Testis (tissue), 3 donors: Measurements from ENCODE around the gene MOSPD3. TPM values are rescaled to one million over a fixed set of nuclear protein-coding genes. Genes with fewer than 3 reads are reported as not detected.

Experiments
- DNase-seq: peaks from one replicate; pipeline ENCODE4 v3.0.0-alpha.2; 2019
- H3K27ac ChIP-seq, 2 donors: fragments of 200-600 bp; sonication (generic); one replicate each; pipeline ENCODE4 v1.5.1; 2019
- H3K27me3 ChIP-seq: fragments of 200-600 bp; sonication (generic); one replicate; pipeline ENCODE4 v1.5.1; 2019
- H3K36me3 ChIP-seq: fragments of 200-600 bp; sonication (generic); one replicate; pipeline ENCODE4 v1.5.1; 2017; ENCODE audit warnings: low read depth; ENCODE audit errors: missing control alignments
- H3K4me1 ChIP-seq: fragments of 200-600 bp; sonication (generic); one replicate; pipeline ENCODE4 v1.5.1; 2019
- H3K4me3 ChIP-seq, 2 donors: fragments of 200-600 bp; sonication (generic); one replicate each; pipeline ENCODE4 v1.5.1; 2017 to 2019
- H3K9me3 ChIP-seq: fragments of 200-600 bp; sonication (generic); one replicate; pipeline ENCODE4 v1.5.1; 2017
- CTCF ChIP-seq, 3 experiments: fragments of 450-650 bp in 2 of 3; fragments of 200-600 bp in 1 of 3; sonication (generic) in 1 of 3; IDR thresholded peaks; one replicate each; pipeline ENCODE4 v1.5.1; 2016 to 2019; ENCODE audit warnings: antibody characterized with exemption in 3 of 3, mild to moderate bottlenecking in 2 of 3, moderate library complexity in 1 of 3
- POLR2A ChIP-seq: fragments of 450-650 bp; IDR thresholded peaks from one replicate; pipeline ENCODE4 v1.6.1; 2017; ENCODE audit warnings: antibody characterized with exemption, mild to moderate bottlenecking, moderate library complexity
- WGBS, 2 donors: methylation state at CpG; one replicate each; pipeline ENCODE4 v1.1.5; 2018; 5-methylcytosine and 5-hydroxymethylcytosine counted together
- intact Hi-C: fragments of 100-400 bp; cut with DNase I; formaldehyde crosslinking; loops from one replicate; pipeline ENCODE4 v1.15.1; 2023; ENCODE audit warnings: low total_unique reads
- polyA plus RNA-seq: library from polyadenylated mRNA; stranded (reverse); fragments of 350-450 nt; fragmentation: Illumina TruSeq; extraction: RNeasy Lipid Tissue Mini Kit (QIAGEN cat#74804); gene quantifications from one replicate; pipeline ENCODE4 v1.2.3, GENCODE V29; 2014; ENCODE audit warnings: low read depth, low replicate concordance; ENCODE audit not compliant: insufficient read depth
- total RNA-seq, 2 donors: library from RNA; depleted of rRNA; stranded (reverse); fragments of >200 nt; gene quantifications; one replicate each; pipeline ENCODE4 v1.2.3, GENCODE V29; 2016

MOSPD3 gene
- total and polyA plus RNA-seq, 3 donors from 2014 or later: 40.6 to 78.9 (median 62.8) TPM

GRCh38 chr7:100591596-100591995 is 20.7 kb upstream of the MOSPD3 start:
- H3K36me3 ChIP-seq: no peaks in the 10 kb centered on the region
- H3K9me3 ChIP-seq: no peaks in the 10 kb centered on the region
- H3K4me1 ChIP-seq: peaks cover 6% of the 10 kb centered on the region
- H3K4me3 ChIP-seq: no peak overlapping the region
- TF ChIP-seq POLR2A (no peak), CTCF (IDR thresholded peaks at IDR 0.05) (no peak)
- intact Hi-C loops: no loop called here
- H3K27me3 ChIP-seq: no peaks in the 10 kb centered on the region
- no peak for DNase-seq
- H3K27ac ChIP-seq: no peak overlapping the region
- 96 to 98% methylated on average over 17 of the region's 17 CpGs for WGBS, 2 donors

GRCh38 chr7:100595188-100595587 is 17.2 kb upstream of the MOSPD3 start:
- Histone ChIP-seq H3K4me1 (peaks cover 10% of the 10 kb centered on the region), H3K4me3 (no peak overlapping the region), H3K27me3 (no peaks in the 10 kb centered on the region), H3K27ac (no peak overlapping the region), H3K9me3 (no peaks in the 10 kb centered on the region), H3K36me3 (no peaks in the 10 kb centered on the region)
- no peak for DNase-seq
- intact Hi-C loops: no loop called here
- 96 to 98% methylated on average over 7 of the region's 7 CpGs for WGBS, 2 donors
- TF ChIP-seq POLR2A: no peak
- TF ChIP-seq CTCF (IDR thresholded peaks at IDR 0.05): no peak

- intact Hi-C loops: no loop called here
- Histone ChIP-seq H3K36me3 (no peaks in the 10 kb centered on the region), H3K4me1 (peaks cover 20% of the 10 kb centered on the region), H3K27ac (no peak overlapping the region), H3K4me3 (no peak overlapping the region), H3K27me3 (no peaks in the 10 kb centered on the region), H3K9me3 (no peaks in the 10 kb centered on the region)
- DNase-seq: no peak
- WGBS, 2 donors: 92 to 95% methylated on average over 4 of the region's 4 CpGs
- TF ChIP-seq POLR2A: no peak
- no peak for TF ChIP-seq CTCF (IDR thresholded peaks at IDR 0.05)
These were observed 13.9 kb upstream of the MOSPD3 start for GRCh38 chr7:100598425-100598824.

GRCh38 chr7:100599911-100600729 is 12.2 kb upstream of the MOSPD3 start:
- intact Hi-C loops: no loop called here
- 64 to 75% methylated on average over 7 to 18 of the region's 18 CpGs for WGBS, 2 donors
- Histone ChIP-seq H3K4me3 (no peak overlapping the region), H3K27ac (no peak overlapping the region), H3K4me1 (peaks cover 27% of the 10 kb centered on the region), H3K36me3 (no peaks in the 10 kb centered on the region), H3K9me3 (no peaks in the 10 kb centered on the region), H3K27me3 (no peaks in the 10 kb centered on the region)
- no peak for DNase-seq
- TF ChIP-seq CTCF (IDR thresholded peaks at IDR 0.05) (no peak), POLR2A (no peak)

- no peaks in the 10 kb centered on the region for H3K9me3 ChIP-seq
- H3K4me1 ChIP-seq: peaks cover 32% of the 10 kb centered on the region
- whole genome bisulfite sequencing, 2 donors: 83 to 91% methylated on average over 9 of the region's 9 CpGs
- TF ChIP-seq POLR2A (no peak), CTCF (IDR thresholded peaks at IDR 0.05) (no peak)
- no peak for DNase-seq
- H3K27me3 ChIP-seq: no peaks in the 10 kb centered on the region
- intact Hi-C loops: no loop called here
- H3K27ac ChIP-seq: no peak overlapping the region
- H3K4me3 ChIP-seq: no peak overlapping the region
- no peaks in the 10 kb centered on the region for H3K36me3 ChIP-seq
These were observed 11.7 kb upstream of the MOSPD3 start for GRCh38 chr7:100600730-100601038.
